Muscle layer of colon (tissue), 2 donors: ENCODE results near the gene GLDN.

Experiments
- H3K27ac ChIP-seq: one replicate; pipeline ENCODE4 v1.7.0; 2013; ENCODE audit warnings: low read depth, mild to moderate bottlenecking, low read length, moderate library complexity
- H3K27me3 ChIP-seq, 2 donors: one replicate each; pipeline ENCODE4 v1.7.0; 2013; ENCODE audit warnings: low read length in 2 of 2, mild to moderate bottlenecking in 2 of 2; ENCODE audit not compliant: insufficient read depth in 2 of 2, control insufficient read depth in 1 of 2
- H3K36me3 ChIP-seq: one replicate; pipeline ENCODE4 v1.7.0; 2013; ENCODE audit warnings: mild to moderate bottlenecking, low read length; ENCODE audit not compliant: insufficient read depth
- H3K4me1 ChIP-seq: one replicate; pipeline ENCODE4 v1.7.0; 2013; ENCODE audit warnings: mild to moderate bottlenecking, low read length; ENCODE audit not compliant: insufficient read depth
- H3K4me3 ChIP-seq, 2 donors: one replicate each; pipeline ENCODE4 v1.7.0; 2013; ENCODE audit warnings: low read length in 2 of 2, low read depth in 1 of 2, mild to moderate bottlenecking in 1 of 2, moderate library complexity in 1 of 2
- H3K9ac ChIP-seq: one replicate; pipeline ENCODE4 v1.7.0; 2013; ENCODE audit warnings: low read length
- H3K9me3 ChIP-seq: one replicate; pipeline ENCODE4 v1.7.0; 2013; ENCODE audit warnings: mild to moderate bottlenecking, low read length
- donor health status: abdominal sarcoma.
- donor health status: Adenocarcinoma of cecum.

Gene GLDN

GRCh38 chr15:51379390-51379789, 37.9 kb downstream of the GLDN start:
- no peaks in the 10 kb centered on the region for H3K36me3 ChIP-seq
- no peaks in the 10 kb centered on the region for H3K4me1 ChIP-seq
- H3K9me3 ChIP-seq: no peaks in the 10 kb centered on the region
- H3K27ac ChIP-seq: no peak overlapping the region
- no peak overlapping the region for H3K9ac ChIP-seq
- H3K27me3 ChIP-seq: no peaks in the 10 kb centered on the region
- H3K4me3 ChIP-seq: no peak overlapping the region

GRCh38 chr15:51380999-51381806, 39.7 kb downstream of the GLDN start:
- H3K4me1 ChIP-seq: no peaks in the 10 kb centered on the region
- H3K27me3 ChIP-seq: no peaks in the 10 kb centered on the region
- H3K27ac ChIP-seq: no peak overlapping the region
- H3K4me3 ChIP-seq: peak overlapping the region in 1 of 2 donors; percentile 12
- H3K9me3 ChIP-seq: no peaks in the 10 kb centered on the region
- H3K36me3 ChIP-seq: no peaks in the 10 kb centered on the region
- no peak overlapping the region for H3K9ac ChIP-seq

GRCh38 chr15:51382787-51383186, 41.3 kb downstream of the GLDN start:
- H3K27ac ChIP-seq: no peak overlapping the region
- H3K27me3 ChIP-seq: no peaks in the 10 kb centered on the region
- H3K4me3 ChIP-seq: no peak overlapping the region
- no peaks in the 10 kb centered on the region for H3K9me3 ChIP-seq
- H3K4me1 ChIP-seq: no peaks in the 10 kb centered on the region
- no peaks in the 10 kb centered on the region for H3K36me3 ChIP-seq
- H3K9ac ChIP-seq: no peak overlapping the region

GRCh38 chr15:51386029-51386428, 44.6 kb downstream of the GLDN start:
- Histone ChIP-seq H3K4me1 (no peaks in the 10 kb centered on the region), H3K9me3 (no peaks in the 10 kb centered on the region), H3K9ac (no peak overlapping the region), H3K27ac (no peak overlapping the region), H3K27me3 (no peaks in the 10 kb centered on the region), H3K4me3 (no peak overlapping the region), H3K36me3 (no peaks in the 10 kb centered on the region)

- Histone ChIP-seq H3K36me3 (no peaks in the 10 kb centered on the region), H3K27ac (no peak overlapping the region), H3K27me3 (no peaks in the 10 kb centered on the region), H3K9me3 (no peaks in the 10 kb centered on the region), H3K4me1 (no peaks in the 10 kb centered on the region), H3K9ac (no peak overlapping the region), H3K4me3 (no peak overlapping the region)
Observed at GRCh38 chr15:51386486-51386885, 45.0 kb downstream of the GLDN start.

GRCh38 chr15:51386960-51387698, 45.7 kb downstream of the GLDN start:
- H3K27ac ChIP-seq: no peak overlapping the region
- no peak overlapping the region for H3K4me3 ChIP-seq
- H3K36me3 ChIP-seq: no peaks in the 10 kb centered on the region
- no peaks in the 10 kb centered on the region for H3K9me3 ChIP-seq
- no peak overlapping the region for H3K9ac ChIP-seq
- H3K27me3 ChIP-seq: no peaks in the 10 kb centered on the region
- H3K4me1 ChIP-seq: no peaks in the 10 kb centered on the region

GRCh38 chr15:51387699-51388041, 46.2 kb downstream of the GLDN start:
- H3K36me3 ChIP-seq: no peaks in the 10 kb centered on the region
- H3K27me3 ChIP-seq: no peaks in the 10 kb centered on the region
- no peaks in the 10 kb centered on the region for H3K4me1 ChIP-seq
- H3K9me3 ChIP-seq: no peaks in the 10 kb centered on the region
- no peak overlapping the region for H3K9ac ChIP-seq
- no peak overlapping the region for H3K27ac ChIP-seq
- no peak overlapping the region for H3K4me3 ChIP-seq

- Histone ChIP-seq H3K27ac (no peak overlapping the region), H3K9me3 (no peaks in the 10 kb centered on the region), H3K27me3 (no peaks in the 10 kb centered on the region), H3K36me3 (no peaks in the 10 kb centered on the region), H3K4me1 (no peaks in the 10 kb centered on the region), H3K4me3 (no peak overlapping the region), H3K9ac (no peak overlapping the region)
Observed at GRCh38 chr15:51388726-51389125, 47.3 kb downstream of the GLDN start.

GRCh38 chr15:51390241-51390965, 48.9 kb downstream of the GLDN start:
- no peak overlapping the region for H3K4me3 ChIP-seq
- H3K9me3 ChIP-seq: no peaks in the 10 kb centered on the region
- no peaks in the 10 kb centered on the region for H3K36me3 ChIP-seq
- H3K27ac ChIP-seq: no peak overlapping the region
- no peak overlapping the region for H3K9ac ChIP-seq
- H3K4me1 ChIP-seq: no peaks in the 10 kb centered on the region
- no peaks in the 10 kb centered on the region for H3K27me3 ChIP-seq

GRCh38 chr15:51390966-51391422, 49.5 kb downstream of the GLDN start:
- Histone ChIP-seq H3K4me1 (no peaks in the 10 kb centered on the region), H3K27me3 (no peaks in the 10 kb centered on the region), H3K4me3 (no peak overlapping the region), H3K27ac (no peak overlapping the region), H3K9me3 (no peaks in the 10 kb centered on the region), H3K36me3 (no peaks in the 10 kb centered on the region), H3K9ac (no peak overlapping the region)

- no peak overlapping the region for H3K9ac ChIP-seq
- H3K9me3 ChIP-seq: no peaks in the 10 kb centered on the region
- H3K27ac ChIP-seq: no peak overlapping the region
- H3K4me3 ChIP-seq: no peak overlapping the region
- no peaks in the 10 kb centered on the region for H3K36me3 ChIP-seq
- no peaks in the 10 kb centered on the region for H3K27me3 ChIP-seq
- no peaks in the 10 kb centered on the region for H3K4me1 ChIP-seq
Observed at GRCh38 chr15:51396921-51397320, 55.5 kb downstream of the GLDN start.
